Esophagus muscularis mucosa (tissue), 4 donors: Measurements from ENCODE around the gene HOXC11. TPM values are rescaled to one million over a fixed set of nuclear protein-coding genes. Genes with fewer than 3 reads are reported as not detected.

Experiments used
- DNase-seq: peaks from one replicate; pipeline ENCODE4 v3.0.0-alpha.2; 2017; ENCODE audit errors: extremely low spot score
- H3K27ac ChIP-seq, 4 donors: fragments of 200-600 bp; sonication (generic); replicated peaks in 1 of 4; 1 replicate in 3 of 4; 2 replicates in 1 of 4; pipeline ENCODE4 v1.5.1; 2016 to 2019; ENCODE audit warnings: mild to moderate bottlenecking in 1 of 4
- H3K27me3 ChIP-seq, 4 donors: fragments of 200-600 bp; sonication (generic); one replicate each; pipeline versions ENCODE4 v1.5.1 to v1.6.0; 2016 to 2019
- H3K36me3 ChIP-seq, 4 donors: fragments of 200-600 bp; sonication (generic); one replicate each; pipeline ENCODE4 v1.5.1; 2016 to 2019
- H3K4me1 ChIP-seq, 4 donors: fragments of 200-600 bp; sonication (generic); one replicate each; pipeline ENCODE4 v1.5.1; 2016 to 2019
- H3K4me3 ChIP-seq, 4 donors: fragments of 200-600 bp; sonication (generic); 1 replicate in 2 of 4; 2 replicates in 2 of 4; pipeline ENCODE4 v1.5.1; 2016 to 2019; ENCODE audit warnings: mild to moderate bottlenecking in 4 of 4, moderate library complexity in 1 of 4
- H3K9me3 ChIP-seq, 4 donors: fragments of 200-600 bp; sonication (generic); 1 replicate in 3 of 4; 2 replicates in 1 of 4; pipeline ENCODE4 v1.5.1; 2016 to 2019
- EP300 ChIP-seq: sonication (generic); formaldehyde crosslinking; IDR thresholded peaks from one replicate; pipeline ENCODE4 v1.6.1; 2017; ENCODE audit warnings: antibody characterized with exemption
- POLR2A ChIP-seq: fragments of 450-650 bp; IDR thresholded peaks from one replicate; pipeline ENCODE4 v1.6.1; 2017; ENCODE audit warnings: antibody characterized with exemption, moderate library complexity, mild to moderate bottlenecking, low read depth
- POLR2AphosphoS5 ChIP-seq, 2 donors: sonication (generic); formaldehyde crosslinking; IDR thresholded peaks; one replicate each; pipeline ENCODE4 v1.6.1; 2017; ENCODE audit warnings: antibody characterized with exemption in 2 of 2
- WGBS: methylation state at CpG from one replicate; pipeline ENCODE4 v1.1.5; 2018; 5-methylcytosine and 5-hydroxymethylcytosine counted together
- intact Hi-C: fragments of 100-400 bp; cut with DNase I; formaldehyde crosslinking; loops from one replicate; pipeline ENCODE4 v1.15.1; 2023
- total RNA-seq, 4 donors: library from RNA; depleted of rRNA; stranded (reverse); fragments of >200 nt; gene quantifications; one replicate each; pipeline versions ENCODE4 v1.1.0 to v1.2.1, GENCODE V29; 2016
- TF ChIP-seq, protein P1 (sequence below), 3 experiments: fragments of 200-600 bp in 2 of 3; fragments of 450-650 bp in 1 of 3; sonication (generic) in 2 of 3; IDR thresholded peaks; one replicate each; pipeline ENCODE4 v1.5.1; 2017 to 2019; ENCODE audit warnings: antibody characterized with exemption in 3 of 3, mild to moderate bottlenecking in 2 of 3, moderate library complexity in 1 of 3

HOXC11 gene
- total RNA-seq, 4 donors from 2014 or later = not detected

DNA sequence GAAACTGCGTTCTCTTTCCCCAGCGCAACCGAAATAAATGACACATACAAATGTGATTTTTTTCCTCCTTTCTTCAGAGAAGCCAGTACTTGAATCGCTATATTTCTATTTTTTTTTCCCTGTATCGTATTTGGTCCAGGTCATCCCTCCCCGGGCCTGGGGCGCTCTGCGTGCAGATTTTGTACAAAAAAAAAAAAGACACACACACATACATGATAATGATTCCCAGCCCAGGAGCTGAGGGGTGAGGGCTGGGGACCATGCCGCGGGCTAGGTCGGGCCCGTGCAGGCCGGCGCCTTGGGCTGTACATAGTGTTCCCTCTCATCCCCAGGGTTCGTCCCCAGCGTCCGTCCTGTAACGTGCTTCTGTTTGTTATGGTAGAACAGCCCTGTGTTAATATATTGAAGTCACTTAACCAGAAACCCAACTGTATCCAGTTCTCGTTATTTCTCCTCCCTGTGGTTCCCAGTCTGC, 30.0 kb downstream of the HOXC11 start:
- Histone ChIP-seq H3K27ac (no peak overlapping the region), H3K27me3 (peaks cover 6 to 100% (median 96%) of the 10 kb centered on the region in 4 donors), H3K4me1 (peaks cover 19 to 30% (median 24%) of the 10 kb centered on the region in 4 donors), H3K9me3 (no peaks in the 10 kb centered on the region), H3K36me3 (no peaks in the 10 kb centered on the region), H3K4me3 (no peak overlapping the region)
- intact Hi-C loops = no loop called here
- TF ChIP-seq POLR2AphosphoS5 (IDR thresholded peaks at IDR 0.05) (no peak), POLR2A (no peak), EP300 (no peak)
- TF ChIP-seq, protein P1, sequence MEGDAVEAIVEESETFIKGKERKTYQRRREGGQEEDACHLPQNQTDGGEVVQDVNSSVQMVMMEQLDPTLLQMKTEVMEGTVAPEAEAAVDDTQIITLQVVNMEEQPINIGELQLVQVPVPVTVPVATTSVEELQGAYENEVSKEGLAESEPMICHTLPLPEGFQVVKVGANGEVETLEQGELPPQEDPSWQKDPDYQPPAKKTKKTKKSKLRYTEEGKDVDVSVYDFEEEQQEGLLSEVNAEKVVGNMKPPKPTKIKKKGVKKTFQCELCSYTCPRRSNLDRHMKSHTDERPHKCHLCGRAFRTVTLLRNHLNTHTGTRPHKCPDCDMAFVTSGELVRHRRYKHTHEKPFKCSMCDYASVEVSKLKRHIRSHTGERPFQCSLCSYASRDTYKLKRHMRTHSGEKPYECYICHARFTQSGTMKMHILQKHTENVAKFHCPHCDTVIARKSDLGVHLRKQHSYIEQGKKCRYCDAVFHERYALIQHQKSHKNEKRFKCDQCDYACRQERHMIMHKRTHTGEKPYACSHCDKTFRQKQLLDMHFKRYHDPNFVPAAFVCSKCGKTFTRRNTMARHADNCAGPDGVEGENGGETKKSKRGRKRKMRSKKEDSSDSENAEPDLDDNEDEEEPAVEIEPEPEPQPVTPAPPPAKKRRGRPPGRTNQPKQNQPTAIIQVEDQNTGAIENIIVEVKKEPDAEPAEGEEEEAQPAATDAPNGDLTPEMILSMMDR (IDR thresholded peaks at IDR 0.05) = no peak
- 41% methylated on average over 19 of the region's 19 CpGs for WGBS
- no peak for DNase-seq

DNA sequence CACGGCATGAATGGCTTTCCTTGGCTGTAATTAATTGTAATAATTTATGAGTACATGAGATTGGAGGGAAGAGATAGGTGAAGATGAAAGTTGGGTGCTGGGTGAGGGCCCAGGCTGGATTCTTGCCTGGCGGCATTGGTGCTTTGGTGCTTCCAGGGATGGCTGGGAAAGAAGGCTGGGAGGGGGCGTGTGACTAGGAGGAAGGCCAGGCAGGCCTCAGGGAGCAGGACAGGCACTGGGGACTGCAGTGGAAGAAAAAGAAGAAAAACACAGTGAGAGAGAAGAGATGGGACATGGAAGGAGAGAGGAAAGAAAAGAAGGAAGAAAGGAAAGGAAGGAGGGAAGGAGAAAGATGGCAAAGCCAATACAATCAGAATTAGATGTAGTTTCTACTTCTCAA, 30.7 kb downstream of the HOXC11 start:
- H3K4me3 ChIP-seq = no peak overlapping the region
- intact Hi-C loops = no loop called here
- no peak overlapping the region for H3K27ac ChIP-seq
- no peaks in the 10 kb centered on the region for H3K9me3 ChIP-seq
- TF ChIP-seq POLR2AphosphoS5 (IDR thresholded peaks at IDR 0.05) (no peak), EP300 (no peak), POLR2A (no peak)
- TF ChIP-seq, protein P1 (IDR thresholded peaks at IDR 0.05) = no peak
- no peaks in the 10 kb centered on the region for H3K36me3 ChIP-seq
- H3K4me1 ChIP-seq = peaks cover 19 to 30% (median 26%) of the 10 kb centered on the region in 4 donors
- peaks cover 6 to 100% (median 96%) of the 10 kb centered on the region in 4 donors for H3K27me3 ChIP-seq
- WGBS = 52% methylated on average over 3 of the region's 3 CpGs
- no peak for DNase-seq

DNA sequence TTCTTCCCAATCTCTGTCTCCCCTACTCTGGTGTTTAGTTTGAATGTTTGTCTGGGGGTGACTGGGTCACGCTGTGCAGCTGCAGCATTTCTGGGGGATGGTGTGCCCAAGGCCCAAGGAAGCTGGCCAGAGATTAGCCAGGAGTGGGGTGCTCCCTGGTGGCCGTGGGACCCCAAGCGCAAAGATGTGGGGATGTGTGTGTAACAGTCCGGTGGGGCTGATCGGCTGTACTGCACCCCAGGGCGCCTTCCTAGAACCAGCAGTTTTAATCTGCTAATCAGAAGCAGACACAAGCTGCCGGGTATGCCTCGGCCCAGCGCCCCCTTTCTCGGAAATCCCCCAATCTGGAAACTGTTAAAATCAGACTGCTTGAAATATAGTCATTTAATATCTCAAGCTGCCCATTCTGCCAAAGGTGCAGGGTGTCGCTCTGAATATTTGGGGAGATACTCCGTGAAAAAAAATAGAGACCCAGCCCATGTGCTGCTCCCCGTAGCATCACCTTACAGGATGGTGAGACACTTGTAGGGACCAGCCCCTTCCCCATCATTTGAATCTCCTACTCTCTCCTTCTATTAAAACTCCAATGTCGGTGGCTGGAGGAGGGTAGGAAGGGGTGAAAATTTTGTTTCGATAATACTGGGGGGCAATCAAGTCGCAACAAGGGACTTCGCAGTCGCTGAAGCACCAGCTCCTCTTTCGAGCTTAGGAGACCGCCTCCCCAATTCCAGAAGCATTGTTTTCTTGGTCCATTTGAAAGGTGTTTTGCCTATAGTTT, 31.3 kb downstream of the HOXC11 start:
- Histone ChIP-seq H3K27me3 (peaks cover 8 to 99% (median 93%) of the 10 kb centered on the region in 4 donors), H3K4me3 (no peak overlapping the region), H3K4me1 (peaks cover 23 to 35% (median 31%) of the 10 kb centered on the region in 4 donors), H3K9me3 (no peaks in the 10 kb centered on the region), H3K27ac (no peak overlapping the region), H3K36me3 (no peaks in the 10 kb centered on the region)
- intact Hi-C loops = no loop called here
- no peak for DNase-seq
- WGBS = 35% methylated on average over 18 of the region's 20 CpGs
- TF ChIP-seq POLR2AphosphoS5 (IDR thresholded peaks at IDR 0.05) (no peak), POLR2A (no peak), EP300 (no peak)
- TF ChIP-seq, protein P1 (IDR thresholded peaks at IDR 0.05) = no peak

DNA sequence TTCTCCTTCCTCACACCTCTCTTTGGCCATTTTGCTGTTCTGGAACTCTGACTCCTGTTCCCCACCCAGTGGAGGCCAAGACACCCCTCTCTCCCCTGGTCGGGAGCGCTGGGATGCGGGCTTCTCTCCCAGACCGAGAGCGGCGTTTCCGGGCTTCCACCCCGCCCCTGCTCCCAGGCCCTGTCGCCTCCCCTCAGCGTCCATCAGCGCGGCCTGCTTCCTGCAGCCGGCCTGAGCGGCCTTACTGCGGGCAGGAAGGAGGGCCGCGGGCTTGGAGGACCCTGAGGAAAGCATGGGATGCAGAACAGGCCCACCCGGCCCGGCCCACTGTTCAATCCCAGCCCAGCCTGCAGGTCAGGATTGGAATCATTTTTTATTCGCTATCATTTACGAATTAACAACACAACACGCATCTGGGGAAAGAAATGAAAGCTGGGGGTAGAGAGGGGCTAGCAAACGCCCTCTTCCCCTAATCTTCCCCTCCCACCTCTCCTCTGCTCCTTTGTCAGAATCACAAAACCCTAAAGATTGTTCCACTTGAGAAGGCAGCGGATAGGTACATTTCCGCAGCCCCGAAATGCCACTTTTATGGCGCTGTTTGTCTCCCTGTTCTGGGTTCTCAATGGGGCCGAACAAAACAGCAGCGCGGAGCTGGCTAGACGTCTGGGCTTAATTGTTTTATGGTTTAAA, 32.1 kb downstream of the HOXC11 start:
- H3K4me1 ChIP-seq = peaks cover 24 to 35% (median 30%) of the 10 kb centered on the region in 4 donors
- H3K36me3 ChIP-seq = no peaks in the 10 kb centered on the region
- DNase-seq = no peak
- no peaks in the 10 kb centered on the region for H3K9me3 ChIP-seq
- TF ChIP-seq POLR2AphosphoS5 (IDR thresholded peaks at IDR 0.05) (no peak), EP300 (no peak), POLR2A (no peak)
- TF ChIP-seq, protein P1 (IDR thresholded peaks at IDR 0.05) = no peak
- no peak overlapping the region for H3K27ac ChIP-seq
- H3K4me3 ChIP-seq = no peak overlapping the region
- intact Hi-C loops = no loop called here
- peaks cover 16 to 99% (median 93%) of the 10 kb centered on the region in 4 donors for H3K27me3 ChIP-seq
- 55% methylated on average over 12 of the region's 31 CpGs for WGBS
